ENCODE data around the gene TRABD2B. TPM values are rescaled to one million over a fixed set of nuclear protein-coding genes. Genes with fewer than 3 reads are reported as not detected.

TRABD2B gene
- total RNA-seq, 1 donor from 2014 or later, result 0.89 TPM

DNA sequence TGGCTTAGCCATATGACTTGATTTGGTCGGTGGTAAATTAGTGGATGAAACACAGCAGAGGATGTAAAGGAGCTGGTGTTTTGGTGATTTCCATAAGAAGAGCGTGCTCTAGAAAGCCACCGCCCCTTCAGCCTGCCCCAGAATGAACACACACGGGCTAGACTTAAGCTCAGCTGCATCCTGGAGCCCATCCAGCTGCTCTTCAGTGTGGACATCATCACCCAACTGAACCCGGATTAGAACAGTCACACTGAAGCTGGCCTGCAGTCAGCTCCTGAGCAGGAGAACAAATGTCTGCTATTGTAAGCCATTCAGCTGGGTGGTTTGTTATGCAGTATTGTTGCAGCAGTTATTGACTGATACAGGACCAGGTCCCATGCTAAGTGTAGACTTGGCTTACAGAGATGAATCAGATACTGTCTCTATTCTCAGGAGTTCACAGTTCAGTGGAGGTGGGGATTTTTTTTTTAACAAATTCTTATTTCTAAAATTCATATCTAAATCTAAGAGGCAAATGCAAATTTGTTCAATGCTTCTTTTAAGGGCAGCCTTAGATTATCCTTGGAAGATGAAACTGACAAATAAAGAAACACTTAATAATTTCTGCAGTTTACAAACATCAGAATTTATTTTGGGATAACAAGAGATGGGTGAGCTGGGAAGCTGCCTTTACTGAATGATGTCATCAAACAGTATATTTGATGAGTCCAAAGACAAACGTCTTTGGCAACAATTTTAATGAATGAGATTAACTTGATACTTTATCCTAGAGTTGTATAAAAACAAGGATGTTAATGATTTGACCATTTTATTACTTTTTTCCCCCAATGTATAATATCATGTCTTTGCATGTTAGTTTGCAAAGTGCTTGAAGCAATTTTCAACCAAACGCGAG, 251.2 kb downstream of the TRABD2B start:
- no peaks in the 10 kb centered on the region for H4K20me1 ChIP-seq (ENCODE audit: insufficient read depth, low read length)
- FAIRE-seq, result no peak
- no peak overlapping the region for H3K4me3 ChIP-seq (ENCODE audit: insufficient read depth, low read depth, low read length)
- no peak overlapping the region for H3K9ac ChIP-seq (ENCODE audit: low read length)
- Mint-ChIP-seq H3K4me3 (ENCODE audit: unreplicated experiment) (no peak overlapping the region), H3K4me1 (ENCODE audit: low read depth, unreplicated experiment) (no peaks in the 10 kb centered on the region), H3K27me3 (ENCODE audit: low read depth, unreplicated experiment) (peaks cover 30% of the 10 kb centered on the region), H3K27ac (ENCODE audit: unreplicated experiment) (no peak overlapping the region), H3K9me3 (ENCODE audit: unreplicated experiment) (no peaks in the 10 kb centered on the region), H3K36me3 (ENCODE audit: low read depth, unreplicated experiment) (no peaks in the 10 kb centered on the region)
- TF ChIP-seq EZH2 (IDR thresholded peaks at IDR 0.05; ENCODE audit: insufficient read depth, low read length), result no peak
- TF ChIP-seq, protein P1, sequence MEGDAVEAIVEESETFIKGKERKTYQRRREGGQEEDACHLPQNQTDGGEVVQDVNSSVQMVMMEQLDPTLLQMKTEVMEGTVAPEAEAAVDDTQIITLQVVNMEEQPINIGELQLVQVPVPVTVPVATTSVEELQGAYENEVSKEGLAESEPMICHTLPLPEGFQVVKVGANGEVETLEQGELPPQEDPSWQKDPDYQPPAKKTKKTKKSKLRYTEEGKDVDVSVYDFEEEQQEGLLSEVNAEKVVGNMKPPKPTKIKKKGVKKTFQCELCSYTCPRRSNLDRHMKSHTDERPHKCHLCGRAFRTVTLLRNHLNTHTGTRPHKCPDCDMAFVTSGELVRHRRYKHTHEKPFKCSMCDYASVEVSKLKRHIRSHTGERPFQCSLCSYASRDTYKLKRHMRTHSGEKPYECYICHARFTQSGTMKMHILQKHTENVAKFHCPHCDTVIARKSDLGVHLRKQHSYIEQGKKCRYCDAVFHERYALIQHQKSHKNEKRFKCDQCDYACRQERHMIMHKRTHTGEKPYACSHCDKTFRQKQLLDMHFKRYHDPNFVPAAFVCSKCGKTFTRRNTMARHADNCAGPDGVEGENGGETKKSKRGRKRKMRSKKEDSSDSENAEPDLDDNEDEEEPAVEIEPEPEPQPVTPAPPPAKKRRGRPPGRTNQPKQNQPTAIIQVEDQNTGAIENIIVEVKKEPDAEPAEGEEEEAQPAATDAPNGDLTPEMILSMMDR (IDR thresholded peaks at IDR 0.05; ENCODE audit: insufficient read depth, low read depth, low read length), result no peak
- no peak for DNase-seq (ENCODE audit: low read depth)
- H3K79me2 ChIP-seq (ENCODE audit: insufficient read depth, low read length), result no peaks in the 10 kb centered on the region
- no peak overlapping the region for H3K27ac ChIP-seq (ENCODE audit: low read depth, low read length)
- H3K27me3 ChIP-seq (ENCODE audit: insufficient read depth, low read length), result peaks cover 2% of the 10 kb centered on the region
- H3K4me2 ChIP-seq (ENCODE audit: low read length), result no peak overlapping the region
- H3K9me3 ChIP-seq (ENCODE audit: insufficient read depth, low read depth, low read length), result no peaks in the 10 kb centered on the region
- H2AFZ ChIP-seq (ENCODE audit: low read depth, low read length), result no peak overlapping the region
- no peaks in the 10 kb centered on the region for H3K36me3 ChIP-seq (ENCODE audit: insufficient read depth, low read length)
- no peaks in the 10 kb centered on the region for H3K4me1 ChIP-seq (ENCODE audit: insufficient read depth, low read length)

DNA sequence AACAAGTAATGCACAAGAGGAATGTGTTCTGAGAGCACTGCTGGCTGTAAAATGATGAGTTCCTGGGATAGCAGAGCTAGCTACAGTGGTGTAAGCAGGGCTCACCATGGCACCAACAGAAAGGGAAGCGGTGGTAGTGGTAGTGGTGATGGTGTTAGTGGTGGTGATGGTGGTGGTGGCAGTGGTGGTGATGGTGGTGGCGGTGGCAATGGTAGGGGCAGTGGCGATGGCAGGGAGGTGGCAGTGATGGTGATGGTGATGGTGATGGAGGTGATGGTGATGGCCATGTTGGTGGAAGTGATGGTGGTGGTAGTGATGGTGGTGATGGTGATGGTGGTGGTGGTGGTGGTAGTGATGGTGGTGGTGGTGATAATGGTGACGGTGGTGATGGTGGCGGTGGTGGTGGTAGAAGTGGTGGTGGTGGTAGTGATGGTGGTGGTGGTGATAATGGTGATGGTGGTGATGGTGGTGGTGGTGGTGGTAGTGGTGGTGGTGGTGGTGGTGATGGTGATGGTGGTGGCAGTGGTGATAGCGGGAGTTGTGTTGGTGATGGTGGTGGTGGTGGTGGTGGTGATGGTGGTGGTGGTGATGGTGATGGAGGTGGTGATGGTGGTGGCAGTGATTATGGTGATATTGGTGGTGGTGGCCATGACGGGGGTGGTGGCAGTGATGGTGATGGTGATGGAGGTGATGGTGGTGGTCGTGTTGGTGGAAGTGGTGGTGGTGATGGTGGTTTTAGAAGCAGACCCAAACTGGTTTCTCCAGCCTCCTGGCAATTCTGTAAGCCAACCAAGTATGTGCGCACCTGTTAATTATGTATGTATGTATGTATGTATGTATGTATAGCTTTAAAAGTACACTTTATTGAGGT, 254.1 kb downstream of the TRABD2B start:
- no peaks in the 10 kb centered on the region for H3K4me1 ChIP-seq (ENCODE audit: insufficient read depth, low read length)
- H3K79me2 ChIP-seq (ENCODE audit: insufficient read depth, low read length), result no peaks in the 10 kb centered on the region
- peaks cover 33% of the 10 kb centered on the region for H3K27me3 Mint-ChIP-seq (ENCODE audit: low read depth, unreplicated experiment)
- H3K9me3 Mint-ChIP-seq (ENCODE audit: unreplicated experiment), result peaks cover 5% of the 10 kb centered on the region
- no peak overlapping the region for H3K9ac ChIP-seq (ENCODE audit: low read length)
- H3K27me3 ChIP-seq (ENCODE audit: insufficient read depth, low read length), result peaks cover 7% of the 10 kb centered on the region
- no peak overlapping the region for H2AFZ ChIP-seq (ENCODE audit: low read depth, low read length)
- TF ChIP-seq, protein P1 (IDR thresholded peaks at IDR 0.05; ENCODE audit: insufficient read depth, low read depth, low read length), result no peak
- no peak for TF ChIP-seq EZH2 (IDR thresholded peaks at IDR 0.05; ENCODE audit: insufficient read depth, low read length)
- no peaks in the 10 kb centered on the region for H3K4me1 Mint-ChIP-seq (ENCODE audit: low read depth, unreplicated experiment)
- H3K27ac ChIP-seq (ENCODE audit: low read depth, low read length), result no peak overlapping the region
- H3K36me3 ChIP-seq (ENCODE audit: insufficient read depth, low read length), result no peaks in the 10 kb centered on the region
- H3K36me3 Mint-ChIP-seq (ENCODE audit: low read depth, unreplicated experiment), result no peaks in the 10 kb centered on the region
- no peak overlapping the region for H3K4me3 Mint-ChIP-seq (ENCODE audit: unreplicated experiment)
- FAIRE-seq (no peak), DNase-seq (ENCODE audit: low read depth) (no peak)
- no peak overlapping the region for H3K4me2 ChIP-seq (ENCODE audit: low read length)
- H3K4me3 ChIP-seq (ENCODE audit: insufficient read depth, low read depth, low read length), result no peak overlapping the region
- H3K9me3 ChIP-seq (ENCODE audit: insufficient read depth, low read depth, low read length), result no peaks in the 10 kb centered on the region
- H3K27ac Mint-ChIP-seq (ENCODE audit: unreplicated experiment), result no peak overlapping the region
- H4K20me1 ChIP-seq (ENCODE audit: insufficient read depth, low read length), result no peaks in the 10 kb centered on the region
